ENCODE data around the gene KRT27. TPM values are rescaled to one million over a fixed set of nuclear protein-coding genes. Genes with fewer than 3 reads are reported as not detected.

KRT27 gene
- total and polyA plus RNA-seq, 2 experiments from 2014 or later = not detected

GRCh38 chr17:40796846-40797245, 14.5 kb upstream of the KRT27 start:
- H4K20me1 ChIP-seq (replicated peaks; ENCODE audit: insufficient read depth) = no peaks in the 10 kb centered on the region
- Mint-ChIP-seq H3K36me3 (ENCODE audit: low read depth) (no peaks in the 10 kb centered on the region), H3K27me3 (ENCODE audit: insufficient read depth, low read depth, poor library complexity) (peaks cover 5% of the 10 kb centered on the region), H3K9me3 (no peaks in the 10 kb centered on the region), H3K27ac (no peak overlapping the region), H3K4me1 (peaks cover 3% of the 10 kb centered on the region; the same call in 1 of the 3 replicates), H3K4me3 (no peak overlapping the region)
- DNase-seq (ENCODE audit: low spot score) (peak; percentile 37), ATAC-seq (peak; percentile 84)
- H3K79me2 ChIP-seq (replicated peaks; ENCODE audit: insufficient read depth) = no peaks in the 10 kb centered on the region
- H3K4me2 ChIP-seq = no peak overlapping the region
- H3K27ac ChIP-seq (ENCODE audit: low read depth) = no peak overlapping the region
- H3K36me3 ChIP-seq (ENCODE audit: insufficient read depth) = no peaks in the 10 kb centered on the region
- no peak overlapping the region for H3K4me3 ChIP-seq
- TF ChIP-seq, protein P1, sequence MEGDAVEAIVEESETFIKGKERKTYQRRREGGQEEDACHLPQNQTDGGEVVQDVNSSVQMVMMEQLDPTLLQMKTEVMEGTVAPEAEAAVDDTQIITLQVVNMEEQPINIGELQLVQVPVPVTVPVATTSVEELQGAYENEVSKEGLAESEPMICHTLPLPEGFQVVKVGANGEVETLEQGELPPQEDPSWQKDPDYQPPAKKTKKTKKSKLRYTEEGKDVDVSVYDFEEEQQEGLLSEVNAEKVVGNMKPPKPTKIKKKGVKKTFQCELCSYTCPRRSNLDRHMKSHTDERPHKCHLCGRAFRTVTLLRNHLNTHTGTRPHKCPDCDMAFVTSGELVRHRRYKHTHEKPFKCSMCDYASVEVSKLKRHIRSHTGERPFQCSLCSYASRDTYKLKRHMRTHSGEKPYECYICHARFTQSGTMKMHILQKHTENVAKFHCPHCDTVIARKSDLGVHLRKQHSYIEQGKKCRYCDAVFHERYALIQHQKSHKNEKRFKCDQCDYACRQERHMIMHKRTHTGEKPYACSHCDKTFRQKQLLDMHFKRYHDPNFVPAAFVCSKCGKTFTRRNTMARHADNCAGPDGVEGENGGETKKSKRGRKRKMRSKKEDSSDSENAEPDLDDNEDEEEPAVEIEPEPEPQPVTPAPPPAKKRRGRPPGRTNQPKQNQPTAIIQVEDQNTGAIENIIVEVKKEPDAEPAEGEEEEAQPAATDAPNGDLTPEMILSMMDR (conservative IDR thresholded peaks at IDR 0.05; ENCODE audit: low read depth in 2 of 2) = peak in 1 of 2 experiments; percentile 29; a peak in 2 of 4 replicates
- no peak for TF ChIP-seq POLR2AphosphoS5 (IDR thresholded peaks at IDR 0.05; ENCODE audit: low read depth)
- peak overlapping the region; percentile 28; the same call in 1 of the 2 replicates for H2AFZ ChIP-seq
- no peaks in the 10 kb centered on the region for H3K9me2 ChIP-seq (ENCODE audit: insufficient read depth)
- H3K4me1 ChIP-seq (ENCODE audit: insufficient read depth) = no peaks in the 10 kb centered on the region
- H3F3A ChIP-seq (replicated peaks; ENCODE audit: low read depth) = no peaks in the 10 kb centered on the region
- 0 out of 2 replicates have a peak, but pooled peaks cover 3% of the 10 kb centered on the region for H3K27me3 ChIP-seq (ENCODE audit: insufficient read depth)

- DNase-seq (ENCODE audit: low spot score) (no peak), ATAC-seq (no peak)
- Histone ChIP-seq H3K79me2 (replicated peaks; ENCODE audit: insufficient read depth) (no peaks in the 10 kb centered on the region), H3K36me3 (ENCODE audit: insufficient read depth) (no peaks in the 10 kb centered on the region), H3K9me2 (ENCODE audit: insufficient read depth) (no peaks in the 10 kb centered on the region), H3K27me3 (ENCODE audit: insufficient read depth) (no peaks in the 10 kb centered on the region), H3K4me1 (ENCODE audit: insufficient read depth) (no peaks in the 10 kb centered on the region), H3K4me2 (no peak overlapping the region), H4K20me1 (replicated peaks; ENCODE audit: insufficient read depth) (no peaks in the 10 kb centered on the region), H3F3A (replicated peaks; ENCODE audit: low read depth) (no peaks in the 10 kb centered on the region), H3K27ac (ENCODE audit: low read depth) (no peak overlapping the region), H2AFZ (no peak overlapping the region), H3K4me3 (no peak overlapping the region)
- Mint-ChIP-seq H3K27ac (no peak overlapping the region), H3K4me1 (peaks cover 3% of the 10 kb centered on the region; the same call in 1 of the 3 replicates), H3K36me3 (ENCODE audit: low read depth) (no peaks in the 10 kb centered on the region), H3K27me3 (ENCODE audit: insufficient read depth, low read depth, poor library complexity) (peaks cover 5% of the 10 kb centered on the region), H3K4me3 (no peak overlapping the region), H3K9me3 (no peaks in the 10 kb centered on the region)
- TF ChIP-seq, protein P2, sequence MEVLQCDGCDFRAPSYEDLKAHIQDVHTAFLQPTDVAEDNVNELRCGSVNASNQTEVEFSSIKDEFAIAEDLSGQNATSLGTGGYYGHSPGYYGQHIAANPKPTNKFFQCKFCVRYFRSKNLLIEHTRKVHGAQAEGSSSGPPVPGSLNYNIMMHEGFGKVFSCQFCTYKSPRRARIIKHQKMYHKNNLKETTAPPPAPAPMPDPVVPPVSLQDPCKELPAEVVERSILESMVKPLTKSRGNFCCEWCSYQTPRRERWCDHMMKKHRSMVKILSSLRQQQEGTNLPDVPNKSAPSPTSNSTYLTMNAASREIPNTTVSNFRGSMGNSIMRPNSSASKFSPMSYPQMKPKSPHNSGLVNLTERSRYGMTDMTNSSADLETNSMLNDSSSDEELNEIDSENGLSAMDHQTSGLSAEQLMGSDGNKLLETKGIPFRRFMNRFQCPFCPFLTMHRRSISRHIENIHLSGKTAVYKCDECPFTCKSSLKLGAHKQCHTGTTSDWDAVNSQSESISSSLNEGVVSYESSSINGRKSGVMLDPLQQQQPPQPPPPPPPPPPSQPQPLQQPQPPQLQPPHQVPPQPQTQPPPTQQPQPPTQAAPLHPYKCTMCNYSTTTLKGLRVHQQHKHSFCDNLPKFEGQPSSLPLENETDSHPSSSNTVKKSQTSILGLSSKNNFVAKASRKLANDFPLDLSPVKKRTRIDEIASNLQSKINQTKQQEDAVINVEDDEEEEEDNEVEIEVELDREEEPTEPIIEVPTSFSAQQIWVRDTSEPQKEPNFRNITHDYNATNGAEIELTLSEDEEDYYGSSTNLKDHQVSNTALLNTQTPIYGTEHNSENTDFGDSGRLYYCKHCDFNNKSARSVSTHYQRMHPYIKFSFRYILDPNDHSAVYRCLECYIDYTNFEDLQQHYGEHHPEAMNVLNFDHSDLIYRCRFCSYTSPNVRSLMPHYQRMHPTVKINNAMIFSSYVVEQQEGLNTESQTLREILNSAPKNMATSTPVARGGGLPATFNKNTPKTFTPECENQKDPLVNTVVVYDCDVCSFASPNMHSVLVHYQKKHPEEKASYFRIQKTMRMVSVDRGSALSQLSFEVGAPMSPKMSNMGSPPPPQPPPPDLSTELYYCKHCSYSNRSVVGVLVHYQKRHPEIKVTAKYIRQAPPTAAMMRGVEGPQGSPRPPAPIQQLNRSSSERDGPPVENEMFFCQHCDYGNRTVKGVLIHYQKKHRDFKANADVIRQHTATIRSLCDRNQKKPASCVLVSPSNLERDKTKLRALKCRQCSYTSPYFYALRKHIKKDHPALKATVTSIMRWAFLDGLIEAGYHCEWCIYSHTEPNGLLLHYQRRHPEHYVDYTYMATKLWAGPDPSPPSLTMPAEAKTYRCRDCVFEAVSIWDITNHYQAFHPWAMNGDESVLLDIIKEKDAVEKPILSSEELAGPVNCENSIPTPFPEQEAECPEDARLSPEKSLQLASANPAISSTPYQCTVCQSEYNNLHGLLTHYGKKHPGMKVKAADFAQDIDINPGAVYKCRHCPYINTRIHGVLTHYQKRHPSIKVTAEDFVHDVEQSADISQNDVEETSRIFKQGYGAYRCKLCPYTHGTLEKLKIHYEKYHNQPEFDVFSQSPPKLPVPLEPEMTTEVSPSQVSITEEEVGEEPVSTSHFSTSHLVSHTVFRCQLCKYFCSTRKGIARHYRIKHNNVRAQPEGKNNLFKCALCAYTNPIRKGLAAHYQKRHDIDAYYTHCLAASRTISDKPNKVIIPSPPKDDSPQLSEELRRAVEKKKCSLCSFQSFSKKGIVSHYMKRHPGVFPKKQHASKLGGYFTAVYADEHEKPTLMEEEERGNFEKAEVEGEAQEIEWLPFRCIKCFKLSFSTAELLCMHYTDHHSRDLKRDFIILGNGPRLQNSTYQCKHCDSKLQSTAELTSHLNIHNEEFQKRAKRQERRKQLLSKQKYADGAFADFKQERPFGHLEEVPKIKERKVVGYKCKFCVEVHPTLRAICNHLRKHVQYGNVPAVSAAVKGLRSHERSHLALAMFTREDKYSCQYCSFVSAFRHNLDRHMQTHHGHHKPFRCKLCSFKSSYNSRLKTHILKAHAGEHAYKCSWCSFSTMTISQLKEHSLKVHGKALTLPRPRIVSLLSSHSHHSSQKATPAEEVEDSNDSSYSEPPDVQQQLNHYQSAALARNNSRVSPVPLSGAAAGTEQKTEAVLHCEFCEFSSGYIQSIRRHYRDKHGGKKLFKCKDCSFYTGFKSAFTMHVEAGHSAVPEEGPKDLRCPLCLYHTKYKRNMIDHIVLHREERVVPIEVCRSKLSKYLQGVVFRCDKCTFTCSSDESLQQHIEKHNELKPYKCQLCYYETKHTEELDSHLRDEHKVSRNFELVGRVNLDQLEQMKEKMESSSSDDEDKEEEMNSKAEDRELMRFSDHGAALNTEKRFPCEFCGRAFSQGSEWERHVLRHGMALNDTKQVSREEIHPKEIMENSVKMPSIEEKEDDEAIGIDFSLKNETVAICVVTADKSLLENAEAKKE (CRISPR knock-in tag; IDR thresholded peaks at IDR 0.05) = no peak
- TF ChIP-seq, protein P1 (conservative IDR thresholded peaks at IDR 0.05; ENCODE audit: low read depth in 2 of 2) = no peak
- no peak for TF ChIP-seq STAT1 (IDR thresholded peaks at IDR 0.05; ENCODE audit: unreplicated experiment)
- no peak for TF ChIP-seq POLR2AphosphoS5 (IDR thresholded peaks at IDR 0.05; ENCODE audit: low read depth)
- TF ChIP-seq CREB1 (CRISPR knock-in tag; IDR thresholded peaks at IDR 0.05; ENCODE audit: low read depth) = no peak
- no peak for TF ChIP-seq EZH2phosphoT487 (IDR thresholded peaks at IDR 0.05; ENCODE audit: unreplicated experiment)
- no peak for TF ChIP-seq JUNB (IDR thresholded peaks at IDR 0.05; ENCODE audit: unreplicated experiment)
- no peak for TF ChIP-seq EZH2 (IDR thresholded peaks at IDR 0.05; ENCODE audit: low read depth, unreplicated experiment)
- TF ChIP-seq ZNF331 (CRISPR knock-in tag; IDR thresholded peaks at IDR 0.05; ENCODE audit: low read depth) = no peak
- no peak for TF ChIP-seq NANOG (IDR thresholded peaks at IDR 0.05; ENCODE audit: borderline replicate concordance)
- TF ChIP-seq ZNF114 (CRISPR knock-in tag; IDR thresholded peaks at IDR 0.05) = no peak
Measured at GRCh38 chr17:40795019-40795667, 12.8 kb upstream of the KRT27 start.
